Astrocyte (in vitro differentiated cells and primary cell): ENCODE data around the gene SETD1B. TPM values are rescaled to one million over a fixed set of nuclear protein-coding genes. Genes with fewer than 3 reads are reported as not detected.

Experiments
- DNase-seq: peaks from one replicate; pipeline ENCODE4 v3.0.0-alpha.2; 2010; ENCODE audit warnings: low read depth
- FAIRE-seq: peaks from 2 replicates; lab custom pipeline; 2011; peaks lifted over from hg19 to GRCh38; lab: Jason Lieb, UNC
- H2AFZ ChIP-seq: 2 replicates; pipeline ENCODE4 v1.6.0; 2012; ENCODE audit warnings: low read depth, low read length, inconsistent platforms
- H3K27ac ChIP-seq: 2 replicates; pipeline ENCODE4 v1.5.1; 2011; ENCODE audit warnings: low read depth, low read length, inconsistent platforms
- H3K27me3 ChIP-seq: 2 replicates; pipeline ENCODE4 v1.6.0; 2011; ENCODE audit warnings: low read length, inconsistent platforms; ENCODE audit not compliant: insufficient read depth
- H3K36me3 ChIP-seq: 2 replicates; pipeline ENCODE4 v1.5.1; 2011; ENCODE audit warnings: low read length, inconsistent platforms; ENCODE audit not compliant: insufficient read depth
- H3K4me1 ChIP-seq: 2 replicates; pipeline ENCODE4 v1.5.1; 2011; ENCODE audit warnings: low read length, inconsistent platforms; ENCODE audit not compliant: insufficient read depth
- H3K4me2 ChIP-seq: 2 replicates; pipeline ENCODE4 v1.6.0; 2012; ENCODE audit warnings: low read length, inconsistent platforms
- H3K4me3 ChIP-seq: 2 replicates; pipeline ENCODE4 v1.5.1; 2011; ENCODE audit warnings: low read depth, mild to moderate bottlenecking, low read length, inconsistent platforms; ENCODE audit not compliant: insufficient read depth
- H3K79me2 ChIP-seq: 2 replicates; pipeline ENCODE4 v1.6.0; 2012; ENCODE audit warnings: mild to moderate bottlenecking, low read length, inconsistent platforms; ENCODE audit not compliant: insufficient read depth
- H3K9ac ChIP-seq: 2 replicates; pipeline ENCODE4 v1.6.0; 2012; ENCODE audit warnings: mild to moderate bottlenecking, low read length, inconsistent platforms
- H3K9me3 ChIP-seq: 2 replicates; pipeline ENCODE4 v1.5.1; 2012; ENCODE audit warnings: low read depth, mild to moderate bottlenecking, low read length, inconsistent platforms; ENCODE audit not compliant: insufficient read depth
- H4K20me1 ChIP-seq: 2 replicates; pipeline ENCODE4 v1.6.0; 2012; ENCODE audit warnings: low read length, inconsistent platforms; ENCODE audit not compliant: insufficient read depth
- H3K27ac Mint-ChIP-seq: one replicate; pipeline ENCODE4 v1.8.0; 2021; ENCODE audit warnings: mild to moderate bottlenecking, mixed read lengths; ENCODE audit not compliant: unreplicated experiment
- H3K27me3 Mint-ChIP-seq: one replicate; pipeline ENCODE4 v1.8.0; 2021; ENCODE audit warnings: low read depth, mixed read lengths; ENCODE audit not compliant: unreplicated experiment
- H3K36me3 Mint-ChIP-seq: one replicate; pipeline ENCODE4 v1.8.0; 2021; ENCODE audit warnings: low read depth, mixed read lengths; ENCODE audit not compliant: unreplicated experiment
- H3K4me1 Mint-ChIP-seq: one replicate; pipeline ENCODE4 v1.8.0; 2021; ENCODE audit warnings: low read depth, mixed read lengths; ENCODE audit not compliant: unreplicated experiment
- H3K4me3 Mint-ChIP-seq: one replicate; pipeline ENCODE4 v1.8.0; 2021; ENCODE audit warnings: mild to moderate bottlenecking, moderate library complexity, mixed read lengths; ENCODE audit not compliant: unreplicated experiment
- H3K9me3 Mint-ChIP-seq: one replicate; pipeline ENCODE4 v1.8.0; 2021; ENCODE audit warnings: mild to moderate bottlenecking, mixed read lengths; ENCODE audit not compliant: unreplicated experiment
- CTCF ChIP-seq: IDR thresholded peaks from 2 replicates; pipeline ENCODE4 v1.5.1; 2011; ENCODE audit warnings: low read depth, mild to moderate bottlenecking, inconsistent platforms, low read length, moderate library complexity; ENCODE audit not compliant: insufficient read depth
- EZH2 ChIP-seq: IDR thresholded peaks from 2 replicates; pipeline ENCODE4 v1.6.1; 2012; ENCODE audit warnings: mild to moderate bottlenecking, low read length, inconsistent platforms; ENCODE audit not compliant: insufficient read depth
- total RNA-seq: library from RNA; stranded (reverse); gene quantifications from 2 replicates; pipeline ENCODE4 v1.2.1, GENCODE V29; 2021

Gene SETD1B
- total RNA-seq, 1 donor from 2014 or later: 24.0 TPM

- Histone ChIP-seq H3K9ac (no peak overlapping the region), H4K20me1 (peaks cover 37% of the 10 kb centered on the region), H3K9me3 (no peaks in the 10 kb centered on the region), H3K79me2 (peaks cover 3% of the 10 kb centered on the region), H3K36me3 (peaks cover 32% of the 10 kb centered on the region), H3K4me2 (no peak overlapping the region), H3K27me3 (no peaks in the 10 kb centered on the region), H3K4me3 (no peak overlapping the region), H2AFZ (no peak overlapping the region), H3K27ac (no peak overlapping the region), H3K4me1 (no peaks in the 10 kb centered on the region)
- H3K36me3 Mint-ChIP-seq: peaks cover 13% of the 10 kb centered on the region
- no peak overlapping the region for H3K4me3 Mint-ChIP-seq
- no peaks in the 10 kb centered on the region for H3K9me3 Mint-ChIP-seq
- no peak for FAIRE-seq
- no peaks in the 10 kb centered on the region for H3K27me3 Mint-ChIP-seq
- no peaks in the 10 kb centered on the region for H3K4me1 Mint-ChIP-seq
- H3K27ac Mint-ChIP-seq: no peak overlapping the region
- TF ChIP-seq EZH2 (no peak), CTCF (no peak)
- no peak for DNase-seq
These were observed 18.7 kb downstream of the SETD1B start for GRCh38 chr12:121822393-121823100.

- peaks cover 13% of the 10 kb centered on the region for H3K36me3 Mint-ChIP-seq
- no peaks in the 10 kb centered on the region for H3K27me3 Mint-ChIP-seq
- no peak overlapping the region for H2AFZ ChIP-seq
- H3K9me3 ChIP-seq: no peaks in the 10 kb centered on the region
- H3K27ac Mint-ChIP-seq: no peak overlapping the region
- no peaks in the 10 kb centered on the region for H3K27me3 ChIP-seq
- H3K9me3 Mint-ChIP-seq: no peaks in the 10 kb centered on the region
- no peak overlapping the region for H3K9ac ChIP-seq
- H3K4me1 ChIP-seq: no peaks in the 10 kb centered on the region
- DNase-seq (no peak), FAIRE-seq (no peak)
- H3K36me3 ChIP-seq: peaks cover 34% of the 10 kb centered on the region
- no peak overlapping the region for H3K4me3 Mint-ChIP-seq
- peaks cover 33% of the 10 kb centered on the region for H4K20me1 ChIP-seq
- no peak overlapping the region for H3K4me3 ChIP-seq
- H3K4me2 ChIP-seq: no peak overlapping the region
- H3K4me1 Mint-ChIP-seq: no peaks in the 10 kb centered on the region
- TF ChIP-seq EZH2 (no peak), CTCF (no peak)
- no peak overlapping the region for H3K27ac ChIP-seq
- H3K79me2 ChIP-seq: no peaks in the 10 kb centered on the region
These were observed 19.4 kb downstream of the SETD1B start for GRCh38 chr12:121823101-121823726.

- H3K27me3 ChIP-seq: no peaks in the 10 kb centered on the region
- Mint-ChIP-seq H3K4me3 (no peak overlapping the region), H3K27me3 (no peaks in the 10 kb centered on the region), H3K36me3 (peaks cover 18% of the 10 kb centered on the region), H3K4me1 (no peaks in the 10 kb centered on the region), H3K9me3 (no peaks in the 10 kb centered on the region), H3K27ac (no peak overlapping the region)
- peaks cover 38% of the 10 kb centered on the region for H4K20me1 ChIP-seq
- no peaks in the 10 kb centered on the region for H3K79me2 ChIP-seq
- TF ChIP-seq CTCF (no peak), EZH2 (no peak)
- H3K4me2 ChIP-seq: no peak overlapping the region
- H2AFZ ChIP-seq: no peak overlapping the region
- FAIRE-seq: no peak
- no peaks in the 10 kb centered on the region for H3K4me1 ChIP-seq
- H3K27ac ChIP-seq: no peak overlapping the region
- no peak overlapping the region for H3K4me3 ChIP-seq
- H3K9ac ChIP-seq: no peak overlapping the region
- DNase-seq: no peak
- no peaks in the 10 kb centered on the region for H3K9me3 ChIP-seq
- H3K36me3 ChIP-seq: peaks cover 39% of the 10 kb centered on the region
These were observed 19.9 kb downstream of the SETD1B start for GRCh38 chr12:121823727-121824115.
